OCI-M2 (cell line): ENCODE data around the gene TMSB15C.
"Not testable (repeated sequence)": the region's sequence is repeated elsewhere in the genome, so short reads cannot be mapped to it uniquely, and the experiment has no call there.

ENCODE experiments used
- DNase-seq: peaks from one replicate; lab custom pipeline; 2025; ENCODE audit not compliant: unreplicated experiment; lab: John Stamatoyannopoulos, UW

Gene TMSB15C

DNA sequence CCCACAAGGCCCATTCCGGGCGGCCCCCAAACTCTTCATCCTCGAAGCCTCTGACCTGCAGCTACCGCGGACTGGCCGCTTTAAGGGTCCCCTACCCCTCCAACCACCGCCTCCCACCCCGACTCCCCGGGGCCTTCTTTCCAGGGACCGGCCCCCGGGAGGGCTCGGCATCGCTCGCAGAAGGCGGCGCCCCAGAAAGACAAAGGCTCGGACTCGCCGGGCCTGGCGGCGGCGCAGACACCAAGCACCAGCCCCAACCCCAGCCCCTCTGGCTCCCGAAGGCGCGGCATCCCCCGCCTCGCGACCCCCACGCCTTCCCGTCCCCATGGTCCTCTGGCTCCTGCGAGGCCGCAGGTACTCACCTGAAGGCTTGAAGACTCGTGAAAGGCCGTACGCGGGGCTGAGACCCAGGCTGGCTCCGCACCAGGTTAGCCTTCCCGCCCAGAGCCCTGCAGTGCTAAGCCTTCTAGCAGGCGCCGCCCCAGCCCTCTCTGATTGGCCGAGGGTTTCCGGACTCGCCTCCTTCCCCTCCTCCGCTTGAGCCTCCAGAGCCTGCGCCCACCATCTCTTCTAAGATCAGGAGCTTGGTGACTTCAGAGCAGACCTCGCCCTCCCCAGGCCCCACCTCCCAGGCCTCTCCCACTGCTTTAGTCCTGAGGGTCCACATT is at the start of gene TMSB15C:
Gene TMSB15C, minus strand, starts transcription at position 459 of the 668 bp plus-strand sequence.
- DNase-seq: not testable (repeated sequence)

- no peak for DNase-seq
Measured at GRCh38 chrX:104122829-104123228, 46.8 kb upstream of the TMSB15C start.

GRCh38 chrX:104118765-104119164 is 42.7 kb upstream of the TMSB15C start:
- no peak for DNase-seq

DNA sequence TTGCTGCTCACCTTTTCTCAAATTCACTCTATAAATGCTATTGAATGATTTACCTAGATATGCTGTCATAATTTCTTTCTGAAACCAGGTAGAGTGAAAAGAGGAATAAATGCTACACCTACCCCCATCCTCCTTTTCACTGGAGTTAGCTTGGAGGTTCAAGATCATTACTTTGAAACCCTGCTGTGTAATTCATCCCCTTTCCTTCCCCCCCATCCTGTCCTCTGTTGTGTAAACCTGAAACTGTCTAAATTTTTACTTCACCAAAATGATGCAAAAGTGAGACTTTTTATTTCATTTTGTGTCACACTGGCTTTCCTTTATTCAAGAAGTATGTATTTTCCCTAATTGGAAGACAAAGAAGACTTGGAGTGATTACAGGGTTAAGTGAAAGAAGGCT is 41.7 kb upstream of the TMSB15C start:
- no peak for DNase-seq

DNA sequence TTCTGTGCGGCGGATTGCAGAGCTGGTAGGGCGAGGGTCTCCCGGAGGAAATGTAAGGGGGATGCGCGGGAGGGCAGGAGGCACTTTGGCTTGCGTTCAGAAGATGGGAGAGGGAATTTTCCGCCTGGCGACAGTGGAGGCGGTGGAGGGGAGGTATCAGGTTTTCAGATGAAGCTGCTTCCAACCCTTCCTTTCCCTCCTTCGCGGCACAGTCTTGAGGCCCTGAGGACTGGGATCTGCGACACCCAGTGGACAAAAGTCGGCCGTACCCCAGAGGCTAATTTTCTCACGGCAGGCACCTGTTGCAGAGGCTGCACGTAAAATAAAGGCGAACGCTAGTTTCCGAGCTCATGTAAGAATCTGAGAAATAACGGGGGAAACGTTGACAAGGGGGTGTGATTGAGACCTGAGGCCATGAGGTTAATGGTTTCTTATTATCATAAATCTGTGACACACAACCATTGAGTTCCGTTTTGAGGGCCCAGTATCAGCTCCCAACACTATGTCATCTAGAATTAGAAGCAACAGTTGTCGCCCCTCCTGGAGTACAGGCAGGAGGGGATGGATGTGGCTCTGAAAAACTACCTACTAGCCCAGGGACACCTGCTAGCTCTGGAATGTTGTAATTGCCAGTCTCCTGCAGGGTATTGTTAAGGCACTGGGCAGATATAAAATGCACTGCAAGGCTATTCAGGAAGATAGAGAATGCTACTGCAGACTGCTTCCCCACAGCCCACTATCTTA is 37.4 kb upstream of the TMSB15C start:
- DNase-seq: no peak

DNA sequence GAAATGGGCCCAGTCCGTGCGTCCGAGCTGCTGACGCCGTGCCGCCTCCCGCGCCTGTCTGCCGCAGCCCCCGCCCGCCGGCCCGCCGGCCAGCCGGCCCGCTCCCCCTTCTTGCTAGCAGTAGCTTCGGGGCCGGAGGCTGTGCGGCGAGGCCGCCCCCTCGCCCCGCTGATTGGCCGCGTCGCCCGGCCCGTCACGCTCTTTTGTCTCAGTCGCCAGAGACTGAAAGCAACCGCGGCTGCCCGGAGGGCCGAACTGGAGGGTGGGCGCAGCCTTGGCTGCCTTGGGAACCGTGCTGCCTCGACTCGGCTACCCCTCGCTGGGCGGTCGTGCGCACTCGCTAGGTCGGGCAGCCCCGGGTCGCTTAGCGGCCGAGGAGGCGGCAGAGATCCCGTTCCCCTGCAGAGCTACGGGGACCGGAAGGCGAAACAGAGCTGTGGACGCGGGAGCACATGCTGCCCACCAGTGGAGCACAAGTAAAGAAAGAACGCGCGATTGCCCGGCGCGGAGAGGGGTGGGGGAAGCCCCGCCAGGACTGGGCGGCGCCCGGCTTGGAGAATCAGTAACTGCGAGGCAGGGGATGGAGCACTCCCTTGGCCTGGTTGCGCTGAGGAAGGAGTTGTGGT is 36.4 kb upstream of the TMSB15C start, which contains the start of gene ZCCHC18:
Gene ZCCHC18, plus strand, starts transcription at position 198 of the 626 bp plus-strand sequence. CDS start 1,589 bp downstream, outside the sequence.
- DNase-seq: no peak

DNA sequence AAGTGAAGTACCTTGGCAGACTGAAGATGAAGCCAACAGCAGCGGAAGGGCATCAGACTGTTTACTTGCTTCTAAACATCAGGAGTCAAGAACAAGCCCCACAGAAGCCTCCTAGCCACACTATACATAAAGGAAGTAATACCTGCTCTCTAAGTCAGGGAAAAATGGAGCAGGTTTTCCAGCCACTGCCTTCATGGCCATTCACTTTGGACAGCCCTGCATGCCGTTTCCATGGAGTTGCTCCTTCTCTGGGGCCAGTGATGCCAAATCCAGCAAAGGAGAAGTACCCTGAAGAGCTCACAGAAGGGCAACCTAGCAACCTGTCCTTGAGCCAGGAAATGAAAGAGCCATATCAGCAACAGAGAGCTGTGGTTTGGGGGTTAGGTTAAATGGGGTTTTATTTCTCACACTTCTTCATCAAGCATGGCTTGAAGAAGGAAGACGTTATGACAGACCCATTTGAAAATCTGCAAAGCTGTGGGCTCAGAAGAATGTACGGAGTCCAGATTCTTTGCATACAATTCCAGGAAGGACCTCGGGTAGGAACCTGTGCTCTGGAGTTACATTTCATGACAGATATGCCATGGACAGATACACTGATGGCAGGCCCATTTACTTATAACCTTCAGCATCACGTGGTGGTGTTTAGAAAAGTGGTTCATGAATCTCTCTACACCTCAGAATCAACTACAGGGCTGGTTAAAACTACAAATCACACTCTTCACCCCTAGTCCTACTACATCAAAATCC is 34.6 kb upstream of the TMSB15C start:
- not testable (repeated sequence) for DNase-seq

DNA sequence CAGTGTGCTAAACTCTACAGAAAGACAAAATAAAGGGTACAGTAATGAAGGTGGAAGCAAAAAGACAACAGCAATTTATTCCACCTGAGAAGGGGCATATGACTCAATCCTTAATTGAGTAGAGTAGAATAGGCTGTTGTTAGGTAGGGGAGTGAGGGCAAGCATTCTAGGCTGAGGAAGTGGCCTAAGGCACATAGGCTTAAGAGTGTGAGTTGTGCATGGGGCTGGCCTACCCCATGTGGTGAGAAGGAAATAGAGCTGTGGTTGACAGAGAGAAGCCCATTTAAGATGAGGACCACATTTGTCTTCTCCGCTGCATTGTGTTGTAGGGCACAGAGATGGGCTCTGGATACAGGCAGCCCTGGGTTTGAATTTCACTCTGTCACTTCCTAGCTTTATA is 32.9 kb upstream of the TMSB15C start:
- DNase-seq: no peak

GRCh38 chrX:104105330-104106262 is 29.6 kb upstream of the TMSB15C start:
- no peak for DNase-seq

GRCh38 chrX:104104676-104105075 is 28.6 kb upstream of the TMSB15C start:
- no peak for DNase-seq

DNA sequence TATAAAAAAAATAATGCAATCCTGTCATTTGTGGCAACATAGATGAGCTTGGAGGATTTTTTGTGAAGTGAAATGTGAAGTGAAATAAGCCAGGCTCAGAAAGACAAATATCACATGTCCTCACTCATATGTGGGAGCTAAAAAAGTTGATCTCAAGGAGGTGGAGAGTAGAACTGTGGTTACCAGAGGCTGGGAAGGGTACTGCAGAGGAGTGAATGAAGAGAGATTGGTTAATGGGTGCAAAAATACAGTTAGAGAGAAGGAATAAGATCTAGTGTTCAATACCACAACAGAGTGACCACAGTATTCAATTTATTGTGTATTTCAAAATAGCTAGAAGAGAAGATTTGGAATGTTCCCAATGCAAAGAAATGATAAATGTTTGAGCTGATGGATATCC is 22.9 kb upstream of the TMSB15C start:
- DNase-seq: no peak

- DNase-seq: no peak
Measured at GRCh38 chrX:104098151-104098808, 22.2 kb upstream of the TMSB15C start.

DNA sequence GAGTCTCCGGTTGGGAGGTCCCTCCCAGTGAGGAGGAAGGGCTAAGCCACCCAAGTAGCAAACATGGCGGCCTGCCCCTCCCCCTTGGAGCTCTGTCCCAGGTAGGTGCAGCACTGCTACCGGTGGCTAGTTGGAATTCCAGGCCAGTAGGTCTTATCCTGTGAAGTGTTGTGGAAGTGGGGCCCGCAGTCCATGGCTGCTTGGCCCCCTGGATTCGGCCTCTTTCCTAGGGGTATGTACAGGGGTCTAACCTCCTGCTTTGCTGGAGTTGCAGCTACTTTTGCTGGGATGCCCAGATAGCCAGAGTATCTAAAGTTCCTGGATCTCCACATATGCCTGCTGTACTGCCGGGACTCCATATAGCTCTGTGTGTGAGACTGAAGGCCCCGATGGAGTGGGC is 9.9 kb upstream of the TMSB15C start:
- DNase-seq: no peak

DNA sequence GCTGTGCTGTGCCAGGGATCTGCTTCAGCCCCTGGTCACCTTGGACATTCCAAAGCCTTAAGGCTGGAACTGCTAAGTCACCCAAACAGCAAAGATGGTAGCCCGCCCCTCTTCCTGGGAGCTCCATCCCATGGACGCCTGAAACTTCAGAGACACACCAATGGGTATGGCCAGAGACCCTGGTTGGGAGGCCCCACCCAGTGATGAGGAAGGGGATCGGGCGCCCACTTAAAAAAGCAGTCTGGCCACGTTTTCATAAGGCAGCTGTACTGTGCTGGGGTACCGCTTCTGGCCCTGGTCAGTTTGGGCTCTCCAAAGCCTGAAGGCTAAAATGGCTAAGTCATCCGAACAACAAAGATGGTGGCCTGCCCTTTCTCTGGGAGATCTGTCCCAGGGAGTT is 9.4 kb upstream of the TMSB15C start:
- no peak for DNase-seq

DNA sequence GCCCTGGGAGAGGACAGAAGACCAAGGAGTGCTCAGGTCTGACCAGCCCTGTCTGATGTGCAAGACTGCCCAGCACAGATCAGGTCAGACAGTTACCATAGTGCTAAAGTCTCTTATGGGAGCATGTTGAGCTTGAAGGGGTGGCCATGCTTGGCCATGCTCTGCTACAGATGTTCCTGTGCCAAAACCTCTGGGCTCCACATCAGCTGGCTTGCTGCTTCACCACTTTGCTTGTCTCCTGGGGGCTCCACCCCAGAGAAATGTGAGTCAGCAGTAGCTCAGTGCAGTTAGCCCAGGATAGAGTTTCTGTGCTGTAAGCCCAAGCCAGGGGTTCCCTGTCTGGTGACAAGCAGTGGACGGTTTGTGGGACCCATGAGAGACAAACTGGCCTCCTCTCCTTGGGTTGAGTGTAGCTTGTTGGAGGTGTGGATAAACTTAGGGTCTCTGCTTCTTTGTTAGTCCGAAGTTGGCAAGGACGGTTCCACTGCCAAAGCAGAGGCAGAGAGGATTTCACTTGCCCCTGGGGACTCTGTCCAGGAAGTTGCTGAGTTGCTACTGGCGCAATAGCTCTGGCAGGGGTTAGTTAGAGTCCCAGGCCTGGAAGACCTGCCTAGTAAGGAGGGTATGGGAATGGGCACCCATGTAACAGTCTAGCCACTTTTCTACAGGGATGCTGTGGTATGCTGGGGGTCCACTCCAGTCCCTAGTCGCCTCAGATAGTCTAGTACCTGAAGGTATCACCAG is 8.7 kb upstream of the TMSB15C start:
- DNase-seq: no peak

- DNase-seq: no peak
Measured at GRCh38 chrX:104084063-104084462, 8.0 kb upstream of the TMSB15C start.

GRCh38 chrX:104077854-104078253 is 1.8 kb upstream of the TMSB15C start:
- not testable (repeated sequence) for DNase-seq

- DNase-seq: not testable (repeated sequence)
Measured at GRCh38 chrX:104062636-104063035, 13.4 kb downstream of the TMSB15C start.

DNA sequence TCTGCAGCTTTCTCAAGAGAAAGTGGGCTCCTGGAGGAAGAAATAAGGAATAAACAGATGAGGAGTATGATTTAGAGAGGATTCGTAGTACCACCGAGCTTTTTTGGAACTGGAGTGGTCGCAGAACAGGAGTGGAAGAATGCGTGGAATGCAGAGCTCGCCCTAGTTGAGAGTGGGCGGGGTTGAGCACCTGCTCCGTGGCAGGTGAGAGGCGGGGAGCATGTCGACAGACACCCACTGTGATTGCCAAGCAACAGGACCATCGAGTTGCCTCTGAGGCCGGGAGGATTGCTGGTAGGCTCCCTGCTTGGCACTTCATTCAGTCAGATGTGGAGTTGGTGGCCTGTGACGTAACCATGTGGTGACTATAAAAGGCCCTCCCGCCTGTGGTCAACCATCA is 21.1 kb downstream of the TMSB15C start:
- DNase-seq: not testable (repeated sequence)
